HG02981 (cell line): Measurements from ENCODE around the gene ATP6V1D.
"Not testable (repeated sequence)": the region's sequence is repeated elsewhere in the genome, so short reads cannot be mapped to it uniquely, and the experiment has no call there.

ENCODE experiments used
- ATAC-seq: cut with Tn5 transposase; IDR thresholded peaks from one replicate; pipeline ENCODE4 v1.9.1; 2021; ENCODE audit warnings: mild to moderate bottlenecking, moderate library complexity; ENCODE audit not compliant: unreplicated experiment

ATP6V1D gene

DNA sequence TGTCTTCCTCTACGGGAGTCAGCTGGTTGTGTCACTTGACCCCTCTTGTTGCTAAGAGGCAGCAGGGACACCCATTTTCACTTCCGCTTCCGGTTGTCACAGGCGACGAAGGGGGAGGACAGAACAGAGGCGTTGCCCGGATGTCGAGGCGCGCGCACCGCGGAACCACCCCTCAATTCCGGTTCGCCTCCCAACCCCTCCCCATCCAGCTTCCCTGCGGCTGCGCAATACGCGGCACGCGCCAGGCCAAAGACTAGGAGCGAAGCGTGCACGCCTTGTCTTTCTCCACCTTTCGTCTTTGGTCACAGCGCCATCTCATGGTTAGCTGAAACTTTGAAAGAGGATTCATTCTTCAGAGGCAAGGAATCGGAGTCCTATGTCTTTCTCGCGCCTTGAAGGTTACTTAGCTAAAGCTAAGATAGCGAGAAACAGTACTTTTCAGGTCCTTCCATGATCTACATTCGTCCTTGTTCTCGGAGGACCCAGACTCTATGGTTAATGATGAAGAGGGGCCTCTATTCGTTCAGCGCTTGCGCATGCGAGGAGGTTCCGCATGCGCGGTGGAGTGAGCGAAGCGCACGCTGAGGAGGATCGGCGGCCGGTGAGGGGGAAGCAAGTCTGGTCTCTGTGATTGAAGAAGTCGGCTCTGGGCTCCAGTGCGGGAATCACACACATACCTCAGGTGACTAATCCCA, at the start of gene ATP6V1D, which contains the start of gene EIF2S1:
TSS of gene ATP6V1D (minus strand) at position 30 of the 695 bp plus-strand sequence. CDS start 106 bp downstream, outside the sequence.
TSS of gene EIF2S1 (plus strand) at position 554 of the 695 bp plus-strand sequence. CDS start 4,440 bp downstream, outside the sequence.
- peak; percentile 91 for ATAC-seq

GRCh38 chr14:67408122-67408801, 48.7 kb upstream of the ATP6V1D start:
- ATAC-seq = not testable (repeated sequence)

GRCh38 chr14:67405771-67406170, 46.2 kb upstream of the ATP6V1D start:
- ATAC-seq = no peak

DNA sequence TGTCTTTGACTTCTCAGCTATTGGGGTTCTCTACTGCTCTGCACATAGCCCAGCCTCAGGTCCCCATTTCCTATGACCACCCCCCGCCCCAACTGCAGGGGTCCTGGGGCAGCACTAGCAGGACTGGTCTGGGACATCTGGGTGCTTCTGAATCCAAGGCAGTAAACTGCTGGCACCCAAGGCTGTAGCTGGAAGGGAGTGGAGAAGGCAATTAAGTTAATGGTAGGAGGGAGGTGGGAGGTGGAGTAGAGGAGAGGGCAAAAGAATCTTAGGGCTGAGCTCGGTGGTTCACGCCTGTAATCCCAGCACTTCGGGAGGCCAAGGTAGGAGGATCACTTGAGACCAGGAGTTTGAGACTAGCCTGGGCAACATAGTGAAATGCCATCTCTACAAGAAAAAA, 40.8 kb upstream of the ATP6V1D start:
- ATAC-seq = no peak

DNA sequence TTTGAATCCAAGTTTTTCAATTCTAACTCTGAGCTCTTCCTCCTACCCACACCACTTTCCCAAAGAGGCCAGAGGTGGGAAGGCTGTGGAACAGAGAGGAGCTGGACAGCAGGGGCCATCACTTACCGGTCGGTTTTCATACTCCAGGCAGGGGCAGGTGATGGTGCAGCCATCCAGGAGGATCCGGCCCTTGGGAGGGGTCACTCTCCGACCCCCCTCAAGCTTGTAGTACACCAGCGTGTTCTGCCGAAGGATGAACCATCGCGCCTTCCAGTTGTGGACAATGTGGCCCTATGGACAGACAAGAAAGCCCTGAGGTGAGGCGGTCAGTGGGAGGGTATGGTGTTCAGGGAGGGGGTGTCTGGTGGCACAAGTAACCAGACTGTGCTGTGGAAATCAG, 37.9 kb upstream of the ATP6V1D start:
- no peak for ATAC-seq

DNA sequence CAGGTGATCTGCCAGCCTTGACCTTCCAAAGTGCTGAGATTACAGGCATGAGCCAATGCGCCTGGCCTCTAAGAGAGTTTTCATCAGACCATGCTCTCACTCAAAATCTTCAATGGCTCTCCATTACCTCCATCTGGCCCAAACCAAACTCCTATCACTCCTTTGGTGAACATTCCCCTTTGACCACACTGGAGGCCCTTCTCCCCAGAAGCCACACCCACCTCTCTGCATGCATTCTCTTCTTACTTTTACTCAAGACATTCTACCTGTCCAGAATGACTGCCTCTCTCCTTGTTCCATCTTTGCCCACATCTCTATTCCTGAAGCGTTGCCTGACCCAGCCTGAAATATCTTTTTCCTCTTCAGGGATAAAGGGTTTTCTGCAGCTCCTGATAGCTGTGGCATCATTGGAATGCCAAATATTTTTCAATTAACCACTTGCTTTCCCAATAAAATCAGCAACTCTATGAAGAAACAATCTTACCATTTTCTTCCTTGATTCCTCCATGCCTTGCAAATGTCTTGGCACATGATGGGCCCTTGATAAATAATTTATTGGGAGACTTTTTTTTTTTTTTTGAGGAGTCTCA, 36.9 kb upstream of the ATP6V1D start:
- no peak for ATAC-seq

GRCh38 chr14:67395876-67396189, 36.2 kb upstream of the ATP6V1D start:
- no peak for ATAC-seq

GRCh38 chr14:67395086-67395875, 35.7 kb upstream of the ATP6V1D start:
- ATAC-seq = no peak

- no peak for ATAC-seq
Measured at GRCh38 chr14:67393689-67394088, 34.1 kb upstream of the ATP6V1D start.

GRCh38 chr14:67392800-67393199, 33.2 kb upstream of the ATP6V1D start:
- no peak for ATAC-seq

GRCh38 chr14:67392123-67392522, 32.5 kb upstream of the ATP6V1D start:
- no peak for ATAC-seq

- no peak for ATAC-seq
Measured at GRCh38 chr14:67391268-67391667, 31.7 kb upstream of the ATP6V1D start.

DNA sequence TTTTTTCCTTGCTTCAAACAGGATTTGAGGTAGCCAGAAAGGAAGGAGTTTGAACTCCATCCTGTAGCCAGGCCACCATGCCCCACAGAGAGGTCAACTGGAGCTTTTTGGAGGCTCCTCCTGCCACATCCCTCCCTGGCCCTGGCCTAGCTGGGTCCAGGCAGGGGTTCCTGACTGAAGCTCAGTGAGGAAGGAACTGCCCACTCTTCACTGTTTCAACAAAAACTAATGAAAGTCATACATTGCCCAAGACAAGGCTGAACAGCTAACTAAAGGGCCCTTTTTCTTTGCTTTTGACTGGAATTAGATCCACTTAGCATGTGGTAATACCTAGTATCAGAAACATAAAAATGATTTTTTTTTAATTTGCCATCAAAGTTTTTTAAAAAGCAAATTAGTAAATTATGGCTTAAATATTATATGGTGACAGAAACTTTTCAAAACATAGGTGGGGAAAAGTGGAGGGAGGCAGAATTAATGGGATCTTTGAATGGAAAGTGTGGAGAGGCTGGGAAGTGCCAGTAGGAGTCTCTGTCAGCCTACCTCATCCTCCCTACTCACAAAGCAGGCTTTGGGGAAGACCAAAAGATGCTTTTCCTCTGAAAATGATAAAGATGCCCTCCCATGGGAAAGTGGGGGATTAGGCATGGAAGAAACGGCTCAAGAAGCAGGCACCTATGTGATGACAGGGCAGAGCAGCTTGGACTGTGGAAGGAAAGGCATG, 30.4 kb upstream of the ATP6V1D start:
- no peak for ATAC-seq

- no peak for ATAC-seq
Measured at GRCh38 chr14:67389275-67389674, 29.7 kb upstream of the ATP6V1D start.

- ATAC-seq = no peak
Measured at GRCh38 chr14:67387195-67387594, 27.6 kb upstream of the ATP6V1D start.

- no peak for ATAC-seq
Measured at GRCh38 chr14:67385618-67386017, 26.0 kb upstream of the ATP6V1D start.

- no peak for ATAC-seq
Measured at GRCh38 chr14:67385120-67385519, 25.5 kb upstream of the ATP6V1D start.

GRCh38 chr14:67377916-67378315, 18.3 kb upstream of the ATP6V1D start:
- ATAC-seq = no peak

DNA sequence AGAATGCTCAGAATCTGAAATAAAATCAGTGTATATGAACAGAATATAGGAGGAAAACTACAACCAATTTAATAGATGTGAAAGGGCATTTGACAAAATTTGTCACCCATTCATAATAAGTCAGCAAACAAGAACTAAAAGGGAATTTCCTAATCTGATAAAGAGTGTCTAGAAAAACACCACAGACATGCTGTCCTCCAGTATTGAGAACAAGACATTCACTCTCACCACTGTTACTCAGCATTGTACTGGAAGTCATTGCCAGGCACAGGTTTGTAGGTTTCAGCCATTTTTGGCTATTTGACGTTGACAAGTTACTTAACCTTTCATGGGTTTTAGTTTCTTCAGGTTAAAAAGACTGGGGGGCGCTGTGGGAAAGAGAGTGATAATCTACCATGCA, 13.7 kb upstream of the ATP6V1D start:
- peak; percentile 71 for ATAC-seq

- no peak for ATAC-seq
Measured at GRCh38 chr14:67372833-67373232, 13.2 kb upstream of the ATP6V1D start.
